ENCODE results near the gene COX5A. TPM values are rescaled to one million over a fixed set of nuclear protein-coding genes. Genes with fewer than 3 reads are reported as not detected.
"Not testable (repeated sequence)": the region's sequence is repeated elsewhere in the genome, so short reads cannot be mapped to it uniquely, and the experiment has no call there.

COX5A gene
- total RNA-seq, 1 experiment from 2014 or later: 307 TPM

DNA sequence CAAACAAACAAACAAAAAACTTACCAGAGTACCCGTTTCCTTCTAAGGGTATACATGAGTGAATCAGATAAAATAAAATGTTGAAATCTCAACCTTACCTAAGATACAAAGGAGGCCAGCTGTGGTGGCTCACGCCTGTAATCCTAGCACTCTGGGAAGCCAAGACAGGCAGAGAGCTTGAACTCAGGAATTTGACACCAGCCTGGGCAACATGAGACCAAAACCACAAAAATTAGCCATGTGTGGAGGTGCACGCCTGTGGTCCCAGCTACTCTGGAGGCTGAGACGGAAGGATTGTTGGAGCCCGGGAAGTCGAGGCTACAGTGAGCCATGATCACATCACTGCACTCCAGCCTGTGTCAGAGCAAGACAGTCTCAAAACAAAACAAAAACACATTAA, 20.2 kb downstream of the COX5A start (continued):
- TF ChIP-seq JUND (IDR thresholded peaks at IDR 0.05): no peak
- no peak for TF ChIP-seq SP1 (IDR thresholded peaks at IDR 0.05; ENCODE audit: low read depth)
- no peak for TF ChIP-seq CBX3 (IDR thresholded peaks at IDR 0.05; ENCODE audit: low read depth)
- TF ChIP-seq POLR2A (IDR thresholded peaks at IDR 0.05; ENCODE audit: borderline replicate concordance, extremely low read depth, insufficient read depth, insufficient read length): no peak
- no peak for TF ChIP-seq ATF3 (IDR thresholded peaks at IDR 0.05)
- TF ChIP-seq RAD21 (IDR thresholded peaks at IDR 0.05; ENCODE audit: low read depth): no peak
- no peak for TF ChIP-seq ZFX (IDR thresholded peaks at IDR 0.05)
- no peak for TF ChIP-seq MAX (IDR thresholded peaks at IDR 0.05)
- no peak for TF ChIP-seq TCF7L2 (IDR thresholded peaks at IDR 0.05; ENCODE audit: borderline replicate concordance, extremely low read depth, insufficient read depth, insufficient read length)
- no peak for TF ChIP-seq EZH2phosphoT487 (IDR thresholded peaks at IDR 0.05; ENCODE audit: borderline replicate concordance)

- H3K9me3 ChIP-seq (ENCODE audit: control insufficient read depth in 1 of 2, insufficient read depth in 1 of 2, low read depth in 1 of 2, low read length in 2 of 2); BruUV-seq (replicated peaks); H3K79me2 ChIP-seq (ENCODE audit: insufficient read depth, low read length); H4K20me1 ChIP-seq (ENCODE audit: insufficient read depth); intact Hi-C loops (cut with micrococcal nuclease); H3K4me3 ChIP-seq (replicated peaks in 1 of 2; ENCODE audit: low read depth in 1 of 2, low read length in 2 of 2); H3K4me2 ChIP-seq (ENCODE audit: low read length); H3K9me2 ChIP-seq (ENCODE audit: insufficient read depth); H3K9ac ChIP-seq (ENCODE audit: low read length); H2AFZ ChIP-seq (ENCODE audit: low read depth, low read length, poor library complexity, severe bottlenecking); ATAC-seq; DNase-seq (ENCODE audit: low read depth, low spot score); H3K27ac ChIP-seq (ENCODE audit: low read depth, low read length); H3K27me3 ChIP-seq (ENCODE audit: insufficient read depth, low read length); RAD21 ChIA-PET (ENCODE audit: low non-redundant PET in 1 of 2, low total read pairs in 2 of 2, uncharacterized antibody in 2 of 2, unreplicated experiment in 2 of 2); POLR2A ChIA-PET; H3K4me1 ChIP-seq (ENCODE audit: control insufficient read depth in 1 of 2, insufficient read depth in 2 of 2, low read length in 2 of 2): not testable (repeated sequence)
- peaks cover 19 to 28% of the 10 kb centered on the region in 2 experiments; a peak in 3 of 4 replicates for H3K36me3 ChIP-seq (ENCODE audit: control insufficient read depth in 1 of 2, insufficient read depth in 2 of 2, low read length in 2 of 2)
- peak; percentile 7; the same call in 1 of the 2 replicates for TF ChIP-seq POLR2AphosphoS5 (IDR thresholded peaks at IDR 0.05; ENCODE audit: low read depth, low read length)
- CTCF ChIA-PET: interaction anchor here (2.9 kb wide), 1 partner anchor 13 kb away, joined by 12 read pairs; no protein-coding TSS in a partner anchor
These were observed 24.1 kb downstream of the COX5A start for GRCh38 chr15:74913799-74914198.
